ENCODE data around the gene TMEM176A.
"Not testable (repeated sequence)": the region's sequence is repeated elsewhere in the genome, so short reads cannot be mapped to it uniquely, and the experiment has no call there.

Gene TMEM176A

DNA sequence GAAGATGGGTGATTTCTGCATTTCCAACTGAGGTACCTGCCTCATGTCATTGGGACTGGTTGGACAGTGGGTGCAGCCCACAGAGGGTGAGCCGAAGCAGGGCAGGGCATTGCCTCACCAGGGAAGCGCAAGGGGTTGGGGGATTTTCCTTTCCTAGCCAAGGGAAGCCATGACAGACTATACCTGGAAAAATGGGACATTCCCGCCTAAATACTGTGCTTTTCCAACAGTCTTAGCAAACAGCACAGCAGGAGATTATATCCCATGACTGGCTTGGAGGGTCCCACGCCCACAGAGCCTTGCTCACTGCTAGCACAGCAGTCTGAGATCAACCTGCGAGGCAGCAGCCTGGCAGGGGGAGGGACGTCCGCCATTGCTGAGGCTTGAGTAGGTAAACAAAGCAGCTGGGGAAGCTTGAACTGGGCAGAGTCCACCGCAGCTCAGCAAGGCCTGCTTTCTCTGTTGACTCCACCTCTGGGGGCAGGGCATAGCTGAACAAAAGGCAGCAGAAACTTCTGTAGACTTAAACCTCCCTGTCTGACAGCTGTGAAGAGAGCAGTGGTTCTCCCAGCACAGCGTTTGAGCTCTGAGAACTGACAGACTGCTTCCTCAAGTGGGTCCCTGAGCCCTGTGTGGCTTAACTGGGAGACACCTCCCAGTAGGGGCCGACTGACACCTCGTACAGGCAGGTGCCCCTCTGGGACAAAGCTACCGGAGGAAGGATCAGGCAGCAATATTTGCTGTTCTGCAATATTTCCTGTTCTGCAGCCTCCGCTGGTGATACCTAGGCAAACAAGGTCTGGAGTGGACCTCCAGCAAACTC is 7.3 kb downstream of the TMEM176A start:
- DNase-seq (ENCODE audit: low read depth in 2 of 2, low spot score in 1 of 2), result not testable (repeated sequence)

DNA sequence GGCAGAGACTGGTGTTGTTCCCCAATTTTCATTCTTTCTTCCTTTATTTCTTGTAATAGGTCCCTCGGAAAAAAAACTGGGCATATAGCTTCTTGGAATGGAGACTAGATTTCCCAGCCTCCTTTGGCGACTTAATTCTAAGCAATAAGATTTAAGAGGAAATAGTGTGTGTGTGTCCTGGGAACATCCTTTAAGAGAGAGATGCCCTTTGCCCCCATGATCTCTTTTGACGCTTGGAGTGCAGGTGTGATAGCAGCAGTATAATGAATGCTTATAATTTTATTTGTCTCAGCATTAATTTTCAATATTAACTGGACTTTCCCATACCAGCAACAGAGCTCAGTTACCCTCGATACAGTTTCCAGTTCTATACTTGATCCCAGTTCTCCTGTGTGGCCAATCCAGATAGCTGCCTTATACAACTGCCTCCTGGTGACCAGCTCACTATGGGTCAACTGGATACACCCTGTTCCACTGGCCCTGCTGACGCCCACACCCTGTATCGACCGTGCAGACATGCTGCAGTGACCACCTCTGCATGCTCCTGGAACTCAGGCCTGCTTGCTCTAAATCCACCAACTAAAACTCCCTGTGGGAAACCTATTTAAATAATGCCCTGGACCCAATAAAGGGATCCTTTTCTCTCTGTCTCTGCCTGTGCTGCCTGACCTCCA is 13.9 kb downstream of the TMEM176A start:
- no peak for DNase-seq (ENCODE audit: low read depth in 2 of 2, low spot score in 1 of 2)

DNA sequence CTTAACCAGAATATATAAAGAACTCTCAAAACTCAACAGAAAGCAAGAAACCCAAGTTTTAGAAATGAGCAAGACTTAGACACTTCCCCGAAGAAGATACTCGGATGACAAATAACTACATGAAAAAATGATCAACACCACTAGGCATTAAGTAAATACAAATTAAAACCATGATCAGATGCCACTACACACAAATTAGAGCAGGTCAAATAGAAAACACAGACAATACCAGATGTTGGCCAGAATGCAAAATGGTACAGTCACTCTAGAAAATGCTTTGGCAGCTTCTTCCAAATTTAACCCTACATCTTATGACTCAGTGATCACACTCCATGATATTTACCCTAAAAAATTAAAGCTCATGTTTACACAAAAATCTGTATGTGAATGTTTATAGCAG is 18.4 kb downstream of the TMEM176A start:
- no peak for DNase-seq (ENCODE audit: low read depth in 2 of 2, low spot score in 1 of 2)

DNA sequence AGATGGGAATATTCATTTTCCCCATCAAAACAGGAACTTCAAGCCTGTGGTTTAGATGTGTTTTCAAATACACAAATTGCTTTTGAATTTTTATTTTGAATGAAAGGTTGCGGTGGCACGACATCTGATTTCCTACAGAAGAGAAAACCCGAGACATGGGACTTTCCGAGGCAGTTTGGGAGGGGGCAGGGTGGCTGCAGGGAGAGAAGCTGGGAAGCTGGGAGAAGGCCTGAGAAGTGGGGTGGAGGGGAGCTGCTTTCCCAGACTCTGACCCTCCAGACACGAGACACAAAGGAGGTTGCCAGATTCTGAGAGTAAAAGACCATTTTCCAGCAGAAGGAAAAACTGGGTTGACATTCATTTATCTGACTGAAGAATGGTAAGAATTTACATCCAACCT is 19.6 kb downstream of the TMEM176A start:
- DNase-seq (ENCODE audit: low read depth in 2 of 2, low spot score in 1 of 2), result no peak

DNA sequence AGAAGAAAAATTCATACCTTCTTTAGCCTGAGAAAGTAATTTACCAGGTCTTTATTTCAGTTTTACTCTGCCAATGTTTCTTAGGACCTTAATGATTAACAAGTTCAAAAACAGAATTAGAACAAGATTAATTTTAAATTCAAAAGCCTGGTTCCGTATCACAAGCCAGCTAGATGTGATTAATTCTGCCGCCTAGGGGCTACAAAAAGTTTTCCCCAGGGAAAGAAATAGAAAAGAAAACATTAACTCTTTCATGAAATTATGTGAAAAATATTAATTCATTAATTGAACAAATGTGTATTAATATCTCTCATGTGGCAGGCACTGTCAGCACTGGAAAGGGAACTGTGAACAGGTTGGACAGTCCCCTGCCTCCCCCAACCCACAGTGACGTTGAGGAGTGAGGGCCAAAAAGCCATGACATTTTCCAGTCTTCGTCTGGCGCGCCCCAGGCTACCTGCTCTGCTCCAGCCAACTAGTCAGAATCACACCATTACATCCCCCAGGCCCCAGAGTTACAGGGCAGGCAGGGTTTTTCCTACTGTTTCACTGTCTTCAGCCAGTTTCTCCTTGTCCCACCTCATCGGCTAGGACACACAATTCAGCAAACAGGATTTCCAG is 20.1 kb downstream of the TMEM176A start:
- no peak for DNase-seq (ENCODE audit: low read depth in 2 of 2, low spot score in 1 of 2)

DNA sequence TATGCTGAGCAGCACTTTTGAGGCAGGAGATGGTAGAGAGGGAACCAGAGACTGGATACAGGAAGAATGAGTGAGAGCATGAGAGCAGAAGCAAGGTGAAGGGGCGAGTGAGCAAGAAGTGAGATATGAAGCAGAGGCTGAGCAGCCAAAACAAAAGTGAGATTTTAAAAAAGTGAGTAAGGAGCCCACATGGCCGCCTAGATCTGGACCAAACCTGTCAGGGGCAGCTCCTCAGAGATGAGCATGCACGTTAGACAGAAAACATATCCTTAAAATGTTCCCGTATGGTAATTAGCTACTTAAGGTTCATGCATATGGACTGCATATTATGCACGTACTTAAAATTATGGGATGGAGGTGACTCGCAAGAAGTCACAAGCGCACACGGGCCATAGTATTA is 22.5 kb downstream of the TMEM176A start:
- DNase-seq (ENCODE audit: low read depth in 2 of 2, low spot score in 1 of 2), result no peak

DNA sequence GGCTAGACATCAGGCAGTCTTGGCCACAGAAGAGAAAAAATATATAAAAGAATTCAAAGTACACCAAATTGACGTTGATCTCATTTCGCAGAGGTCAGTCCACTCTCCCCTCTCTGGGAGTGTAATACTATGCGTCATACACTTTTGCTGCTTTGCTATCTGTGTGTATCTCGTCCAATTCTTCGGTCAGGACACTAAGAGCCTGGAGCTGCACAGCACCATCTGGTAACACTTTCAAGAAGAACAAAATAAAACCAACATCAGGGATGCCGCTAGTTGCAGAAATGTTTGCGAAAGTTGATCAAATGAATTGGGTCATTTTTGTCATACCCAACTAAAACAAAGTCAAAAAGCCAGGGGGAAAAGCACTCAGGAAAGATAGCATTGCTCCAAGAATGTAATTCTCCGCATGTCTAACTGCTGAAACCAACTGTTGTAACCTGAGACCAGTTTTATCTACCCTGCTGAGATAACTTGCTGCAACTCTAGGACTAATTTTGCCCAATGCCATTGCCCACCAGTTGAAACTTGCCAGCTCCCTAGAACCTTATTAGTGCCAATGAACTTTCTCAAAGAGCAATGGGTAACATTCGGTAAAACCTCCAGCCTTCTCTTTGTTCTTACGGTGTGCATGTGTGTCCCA is 23.0 kb downstream of the TMEM176A start:
- DNase-seq (ENCODE audit: low read depth in 2 of 2, low spot score in 1 of 2), result no peak

DNA sequence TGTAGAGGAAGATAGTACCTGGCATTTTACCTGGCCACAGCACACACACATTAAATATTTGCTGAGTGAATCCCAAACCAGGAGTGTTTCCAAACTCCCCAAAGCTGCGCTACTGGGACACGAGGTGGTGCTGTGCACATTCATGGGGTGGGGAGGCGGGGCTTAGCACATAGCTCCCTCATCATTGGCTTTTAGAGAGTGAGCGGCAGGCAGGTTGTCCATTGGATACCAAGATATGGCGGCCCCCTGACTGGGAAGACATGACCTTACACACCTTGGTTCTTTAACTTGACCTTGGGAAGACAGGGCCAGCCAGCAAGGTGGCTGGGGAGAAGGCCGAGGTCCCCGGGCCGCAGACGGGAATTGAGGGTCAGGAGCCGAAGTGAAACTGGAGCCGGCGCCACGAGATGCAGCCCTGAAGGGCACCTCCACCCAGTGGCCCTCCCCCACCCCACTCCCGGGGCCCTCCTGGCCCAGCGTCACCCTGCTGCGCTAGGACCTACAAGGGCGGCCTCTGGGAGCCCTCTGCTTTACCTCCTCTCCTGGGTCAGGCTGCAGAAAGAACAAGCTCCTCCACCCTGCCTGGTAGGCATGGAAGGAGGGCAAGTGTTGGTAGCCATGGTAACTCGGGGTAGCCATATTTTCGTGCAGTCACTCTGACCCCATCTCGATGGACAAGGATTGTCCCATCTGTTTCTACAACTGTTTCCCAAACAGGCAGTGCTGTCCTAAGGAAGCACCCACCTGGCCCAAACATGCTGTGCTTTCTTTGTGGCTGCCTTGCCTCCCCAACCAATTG is 24.0 kb downstream of the TMEM176A start:
- DNase-seq (ENCODE audit: low read depth in 2 of 2, low spot score in 1 of 2), result no peak

DNA sequence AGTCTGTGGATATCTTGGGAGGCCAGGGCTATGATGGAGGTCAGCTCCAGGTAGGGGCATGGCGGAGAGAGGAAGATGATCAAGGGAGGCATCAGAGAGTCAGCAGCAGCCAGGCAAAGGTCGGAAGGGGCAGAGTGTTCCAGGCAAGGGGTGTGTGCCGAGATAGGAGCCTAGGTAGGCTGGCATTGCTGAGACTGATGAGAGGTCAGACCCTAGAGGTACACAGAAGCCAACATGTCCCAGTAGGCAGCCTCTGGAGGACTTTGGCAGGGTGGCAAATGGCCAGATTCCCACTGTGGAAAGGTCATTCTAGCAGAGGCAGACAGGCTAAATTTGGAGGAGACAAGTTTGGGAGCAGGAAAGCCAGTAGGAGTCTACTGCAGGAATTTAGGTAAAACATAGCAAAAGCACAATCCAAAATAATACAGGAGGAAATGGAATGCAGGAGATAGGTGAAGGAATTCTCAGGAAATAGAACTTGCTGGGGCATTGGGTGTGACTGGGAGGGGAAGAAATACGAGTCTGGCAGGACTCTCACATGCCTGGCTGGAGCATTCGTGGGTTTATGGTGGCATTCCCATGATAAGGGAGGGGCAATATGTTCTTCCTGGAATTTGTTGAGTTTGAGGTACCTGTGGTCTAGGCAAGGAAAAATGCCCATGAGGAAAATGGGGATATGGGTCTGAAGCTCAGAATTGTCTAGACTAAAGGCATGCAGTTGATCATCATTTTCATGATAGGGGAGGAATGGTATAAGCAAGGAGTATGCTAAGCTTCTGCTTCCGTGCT is 25.7 kb downstream of the TMEM176A start:
- no peak for DNase-seq (ENCODE audit: low read depth in 2 of 2, low spot score in 1 of 2)

DNA sequence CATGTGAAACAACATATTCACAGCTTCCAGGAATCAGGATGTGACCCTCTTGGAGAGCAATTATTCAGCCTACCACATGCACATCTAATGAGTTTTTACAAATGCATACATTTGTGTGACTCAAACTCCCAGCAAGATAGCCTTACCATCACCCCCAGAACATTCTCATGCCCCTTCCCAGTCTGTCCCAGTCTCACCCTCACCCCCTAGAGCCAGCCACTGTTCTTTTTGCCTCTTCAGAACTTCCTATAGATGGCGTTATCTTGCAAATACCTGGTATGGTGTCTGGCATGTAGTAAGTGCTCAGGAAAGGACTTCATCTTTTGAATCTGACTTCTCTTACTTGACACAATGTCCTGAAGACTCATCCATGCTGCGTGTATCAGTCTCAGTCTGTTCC is 27.8 kb downstream of the TMEM176A start:
- no peak for DNase-seq (ENCODE audit: low read depth in 2 of 2, low spot score in 1 of 2)

DNA sequence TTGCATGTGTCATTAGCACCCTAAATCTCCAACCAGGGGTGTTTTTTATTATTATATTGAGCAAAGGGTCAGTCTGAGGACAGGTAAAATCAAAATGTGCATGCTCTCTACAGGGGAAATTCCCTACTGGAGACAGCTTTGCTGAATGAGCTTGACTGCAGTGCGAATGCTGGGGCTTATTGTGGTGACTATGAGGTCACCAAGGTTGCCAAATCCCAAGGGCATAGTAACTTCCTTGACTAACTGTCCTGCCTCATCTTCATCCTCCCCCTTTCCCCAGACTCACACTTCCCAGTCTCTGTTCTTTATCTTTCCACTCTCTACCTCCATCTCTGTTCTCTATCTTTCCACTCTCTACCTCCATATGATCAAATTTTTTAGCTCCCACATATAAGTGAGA is 28.9 kb downstream of the TMEM176A start:
- DNase-seq (ENCODE audit: low read depth in 2 of 2, low spot score in 1 of 2), result no peak

DNA sequence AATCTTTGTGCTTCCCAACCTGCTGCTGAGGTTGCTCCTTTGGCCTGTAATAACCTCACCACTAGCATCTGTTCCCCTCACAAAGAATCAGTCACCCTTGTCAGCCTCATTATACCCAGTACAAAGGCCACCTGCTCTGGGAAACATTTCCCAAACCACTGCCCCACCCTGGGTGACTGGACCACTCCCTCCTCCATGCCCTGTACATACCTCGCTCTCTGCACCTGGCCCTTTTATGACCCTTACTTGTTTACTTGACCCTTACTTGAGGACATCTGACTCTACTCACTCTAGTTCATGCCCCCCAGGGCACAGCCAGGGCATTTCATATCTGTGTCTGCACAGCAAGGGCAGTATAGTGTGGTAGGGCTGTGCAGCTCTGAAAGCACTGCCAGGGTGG is 30.4 kb downstream of the TMEM176A start:
- DNase-seq (ENCODE audit: low read depth in 2 of 2, low spot score in 1 of 2), result no peak

DNA sequence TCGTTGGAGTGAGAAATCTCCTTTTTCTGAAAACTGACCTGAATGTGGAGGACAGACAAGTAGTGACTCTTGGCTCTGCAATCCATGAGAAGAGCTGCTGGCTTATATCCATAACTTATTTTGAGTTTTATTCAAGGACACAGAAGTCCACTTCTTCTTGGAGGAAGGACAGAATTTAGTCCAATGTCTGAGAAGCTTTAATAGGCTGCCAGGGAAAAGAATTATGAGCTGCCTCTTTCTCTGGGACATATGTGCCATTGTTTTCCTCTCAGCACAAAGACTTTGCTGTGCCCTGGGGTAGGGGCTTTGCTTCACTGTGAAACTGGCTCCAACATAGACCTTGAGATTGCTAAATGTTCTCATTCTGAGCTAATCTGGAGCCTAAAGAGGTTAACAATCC is 31.3 kb downstream of the TMEM176A start:
- no peak for DNase-seq (ENCODE audit: low read depth in 2 of 2, low spot score in 1 of 2)

DNA sequence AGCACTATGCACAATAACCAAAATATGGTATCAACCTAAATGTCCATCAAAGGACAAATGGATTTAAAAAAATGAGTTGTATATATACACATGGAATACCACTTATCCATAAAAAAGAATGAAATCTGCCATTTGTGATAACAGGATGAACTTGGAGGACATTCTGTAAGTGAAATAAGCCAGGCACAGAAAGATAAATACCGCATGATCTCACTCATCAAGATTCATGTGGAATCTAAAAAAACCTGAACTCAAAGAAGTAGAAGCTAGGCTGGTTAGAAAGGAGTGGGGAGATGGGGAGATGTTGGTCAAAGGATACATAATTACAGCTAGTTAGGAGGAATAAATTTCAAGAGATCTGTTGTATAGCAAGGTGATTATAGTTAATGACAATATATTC is 34.5 kb downstream of the TMEM176A start:
- no peak for DNase-seq (ENCODE audit: low read depth in 2 of 2, low spot score in 1 of 2)

DNA sequence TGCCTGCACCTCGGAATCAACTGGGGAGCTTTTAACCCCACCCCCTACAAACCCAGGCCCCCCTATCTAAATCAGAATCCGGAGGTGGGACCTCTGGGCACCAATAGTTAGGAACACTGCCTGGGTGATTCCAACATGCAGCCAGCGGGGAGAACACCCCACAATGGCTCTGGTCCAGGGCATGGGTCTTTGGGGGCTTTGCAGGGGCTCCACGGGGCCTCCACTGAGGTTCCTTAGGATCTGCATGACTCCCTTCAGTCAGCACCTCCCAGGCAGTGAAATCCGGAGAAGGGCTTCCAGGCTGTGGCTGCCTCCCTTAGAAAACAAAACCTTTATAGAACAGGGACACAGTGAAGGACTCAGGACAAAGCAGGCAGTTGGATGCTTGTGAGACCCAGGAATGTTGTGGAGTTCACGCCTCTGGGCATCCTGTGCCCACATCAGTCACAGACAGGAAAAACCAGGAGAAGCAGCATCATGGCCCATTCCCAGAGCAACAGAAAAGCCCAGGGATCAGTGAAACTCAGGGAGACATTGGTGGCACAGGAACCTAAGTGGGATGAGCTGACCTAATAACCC is 35.2 kb downstream of the TMEM176A start:
- DNase-seq (ENCODE audit: low read depth in 2 of 2, low spot score in 1 of 2), result no peak

DNA sequence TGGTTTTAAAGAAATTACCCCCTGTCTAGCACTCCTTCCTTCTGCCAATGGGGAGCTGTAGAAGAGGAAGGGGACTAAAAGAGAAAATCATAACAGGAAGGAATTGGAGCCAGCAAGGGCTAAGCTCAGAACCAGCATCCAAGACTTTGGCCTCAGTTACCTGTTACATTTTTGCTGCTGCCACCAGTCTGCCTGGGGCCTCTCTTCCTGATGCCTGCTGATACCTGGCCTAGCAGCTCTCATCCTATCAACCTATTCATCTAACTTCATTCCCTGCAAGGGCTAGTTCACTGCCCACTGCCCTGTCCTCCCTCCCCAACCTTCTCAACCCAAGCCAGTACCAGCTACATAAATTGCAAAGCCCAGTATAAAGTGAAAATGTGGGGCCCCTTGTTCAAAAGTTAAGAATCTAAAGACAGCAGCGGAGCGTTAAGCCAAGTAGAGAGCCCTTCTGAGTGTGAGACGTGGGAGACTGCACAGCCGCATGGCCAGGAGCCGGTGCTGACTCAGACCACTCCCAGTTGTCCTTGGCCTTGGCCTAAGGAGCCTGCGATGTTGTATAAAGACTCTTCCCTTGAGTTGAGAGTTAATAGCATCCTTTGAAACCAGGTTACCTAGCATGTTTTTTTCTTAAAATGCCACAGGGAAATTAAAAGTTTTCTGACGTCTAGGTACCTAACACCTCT is 38.5 kb downstream of the TMEM176A start:
- no peak for DNase-seq (ENCODE audit: low read depth in 2 of 2, low spot score in 1 of 2)

DNA sequence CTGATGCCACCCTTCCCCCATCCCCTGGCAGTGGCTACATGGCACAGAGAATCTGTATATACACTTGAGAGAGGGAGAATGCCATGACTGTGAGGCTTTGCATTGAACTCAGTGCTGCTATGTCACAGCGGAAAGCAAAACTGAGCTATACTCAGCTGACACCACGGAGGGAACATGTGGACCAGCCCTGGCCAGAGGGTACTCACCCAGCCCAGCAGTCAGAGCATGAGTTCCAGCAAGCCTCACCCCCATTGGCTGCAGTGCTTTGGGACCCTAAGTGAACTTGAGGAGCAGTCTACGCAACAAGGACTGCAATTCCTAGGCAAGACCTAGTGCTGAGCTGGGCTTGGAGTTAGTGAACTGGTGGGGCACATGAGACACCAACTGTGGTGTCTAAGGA is 41.4 kb downstream of the TMEM176A start:
- DNase-seq (ENCODE audit: low read depth in 2 of 2, low spot score in 1 of 2), result no peak

DNA sequence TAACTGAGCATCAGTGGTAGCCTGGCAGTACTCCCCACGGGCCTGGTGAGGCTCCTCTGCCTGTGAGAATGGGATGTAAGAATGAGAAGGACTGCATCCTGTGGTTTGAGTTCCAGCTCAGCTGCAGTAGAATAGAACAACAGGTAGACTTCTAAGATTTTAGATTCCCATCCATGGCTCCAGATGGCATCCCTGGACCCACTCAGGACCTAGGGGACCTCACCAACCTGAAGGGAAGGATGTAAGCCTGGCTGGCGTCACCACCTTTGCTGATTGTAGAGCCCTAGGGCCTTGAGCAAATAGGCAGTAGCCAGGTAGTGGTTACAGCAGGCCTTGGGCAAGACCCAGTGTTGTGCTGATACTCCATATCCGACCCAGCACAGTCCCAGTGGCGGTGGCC is 42.1 kb downstream of the TMEM176A start:
- no peak for DNase-seq (ENCODE audit: low read depth in 2 of 2, low spot score in 1 of 2)

DNA sequence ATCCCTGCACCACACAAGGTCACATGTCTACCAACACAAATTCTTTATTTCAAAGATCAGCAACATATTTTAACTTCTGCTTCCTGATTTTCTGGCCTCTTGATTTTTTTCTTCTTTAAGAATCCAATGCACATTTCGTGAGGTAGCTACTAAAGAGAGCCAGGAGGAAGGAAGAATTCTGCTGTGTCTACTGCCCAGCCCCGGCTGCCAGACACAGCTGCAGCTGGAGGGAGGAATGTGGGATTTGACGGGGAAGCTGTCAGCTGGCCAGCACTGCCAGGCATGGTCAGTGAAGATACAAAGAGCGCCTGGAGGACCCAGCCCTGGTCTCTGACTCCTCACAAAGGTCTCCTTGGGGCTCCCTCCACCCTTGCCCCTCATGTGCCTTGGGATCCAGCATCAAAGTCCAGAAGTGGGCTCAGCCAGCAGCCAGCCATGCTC is 44.9 kb downstream of the TMEM176A start:
- no peak for DNase-seq (ENCODE audit: low read depth in 2 of 2, low spot score in 1 of 2)
